Adrenal gland (tissue), 12 donors: ENCODE data around the gene ATG16L1. TPM values are rescaled to one million over a fixed set of nuclear protein-coding genes. Genes with fewer than 3 reads are reported as not detected.

ENCODE experiments used
- DNase-seq, 7 donors: peaks; one replicate each; pipeline ENCODE4 v3.0.0-alpha.2; 2019 to 2020
- H3K27ac ChIP-seq, 5 donors: fragments of 200-600 bp; sonication (generic) in 4 of 5; 1 replicate in 3 of 5; 2 replicates in 2 of 5; pipeline versions ENCODE4 v1.5.1 to v1.8.0; 2016 to 2020; ENCODE audit warnings: mild to moderate bottlenecking in 1 of 5
- H3K27me3 ChIP-seq: fragments of 200-600 bp; 2 replicates; pipeline ENCODE4 v1.8.0; 2021
- H3K36me3 ChIP-seq, 2 donors: fragments of 200-600 bp; replicated peaks in 1 of 2; 1 replicate in 1 of 2; 2 replicates in 1 of 2; pipeline versions ENCODE4 v1.5.1 to v1.8.0; 2018 to 2022
- H3K4me1 ChIP-seq, 2 donors: fragments of 200-600 bp; replicated peaks in 1 of 2; 1 replicate in 1 of 2; 2 replicates in 1 of 2; pipeline versions ENCODE4 v1.5.1 to v1.8.0; 2018 to 2021
- H3K4me3 ChIP-seq, 4 donors: fragments of 200-600 bp; sonication (generic) in 3 of 4; one replicate each; pipeline ENCODE4 v1.5.1; 2016 to 2018
- H3K9me3 ChIP-seq, 3 donors: fragments of 200-600 bp; sonication (generic) in 1 of 3; replicated peaks in 1 of 3; 1 replicate in 2 of 3; 2 replicates in 1 of 3; pipeline versions ENCODE4 v1.5.1 to v1.8.0; 2016 to 2021
- CTCF ChIP-seq, 6 experiments: fragments of 450-650 bp in 4 of 6; fragments of 200-600 bp in 2 of 6; sonication (generic) in 1 of 6; IDR thresholded peaks; 1 replicate in 5 of 6; 2 replicates in 1 of 6; pipeline versions ENCODE4 v1.5.1 to v1.8.0; 2016 to 2021; ENCODE audit warnings: antibody characterized with exemption in 6 of 6, mild to moderate bottlenecking in 2 of 6, moderate library complexity in 1 of 6
- POLR2A ChIP-seq, 2 donors: fragments of 450-650 bp; IDR thresholded peaks; one replicate each; pipeline ENCODE4 v1.6.1; 2017; ENCODE audit warnings: antibody characterized with exemption in 2 of 2, mild to moderate bottlenecking in 2 of 2, moderate library complexity in 1 of 2
- WGBS, 4 donors: extraction: QIAGEN DNeasy Blood & Tissue Kit in 2 of 4; methylation state at CpG; one replicate each; pipeline versions ENCODE4 v1.1.5 to v1.1.7; 2013 to 2017; 5-methylcytosine and 5-hydroxymethylcytosine counted together
- intact Hi-C, 2 donors: fragments of 100-400 bp; cut with DNase I; formaldehyde crosslinking; loops; one replicate each; pipeline versions ENCODE4 v1.14.1 to v1.15.0; 2022 to 2023
- polyA plus RNA-seq, 3 donors: library from polyadenylated mRNA; stranded (reverse); fragments of 200-250 nt in 2 of 3; fragments of 350-450 nt in 1 of 3; fragmentation: Illumina TruSeq in 1 of 3; extraction: RNeasy Lipid Tissue Mini Kit (QIAGEN cat#74804) in 1 of 3; gene quantifications; one replicate each; pipeline ENCODE4 v1.2.3, GENCODE V29; 2013 to 2014
- total RNA-seq, 9 donors: library from RNA; depleted of rRNA in 4 of 9; stranded (reverse); fragments of >200 nt in 4 of 9; fragments of 120-200 nt in 1 of 9; fragmentation: NEBNext Ultra II Directional in 1 of 9; extraction: Animal tissue kit (Norgen Biotek cat#: 25700) in 1 of 9; gene quantifications; one replicate each; pipeline versions ENCODE4 v1.1.0 to v1.2.4, GENCODE V29; 2013 to 2023
- donor health status: healthy with polysubstance abuse.
- donor health status: Bipolar disorder and iron deficiency.
- donor health status: DM: yes; HTN: yes; CAD: no.
- donor health status: DM: no; HTN: no; CAD: no.
- donor health status: DM: no; HTN: no; CAD: no.
- donor health status: DM: yes; HTN: yes; CAD: no.

ATG16L1 gene
- total and polyA plus RNA-seq, 12 donors = 10.0 to 37.7 (median 22.1) TPM

GRCh38 chr2:233278921-233279320, 27.4 kb downstream of the ATG16L1 start:
- Histone ChIP-seq H3K4me1 (no peaks in the 10 kb centered on the region), H3K4me3 (no peak overlapping the region), H3K27ac (no peak overlapping the region), H3K36me3 (peaks cover 0 to 88% of the 10 kb centered on the region in 2 donors), H3K9me3 (no peaks in the 10 kb centered on the region), H3K27me3 (no peaks in the 10 kb centered on the region)
- TF ChIP-seq POLR2A (IDR thresholded peaks at IDR 0.05) (no peak), CTCF (IDR thresholded peaks at IDR 0.05) (no peak)
- WGBS, 4 donors = 93 to 96% (median 95%) methylated on average over 2 of the region's 2 CpGs
- no peak for DNase-seq
- intact Hi-C loops = no loop called here

- Histone ChIP-seq H3K36me3 (peaks cover 0 to 79% of the 10 kb centered on the region in 2 donors), H3K9me3 (no peaks in the 10 kb centered on the region), H3K4me1 (no peaks in the 10 kb centered on the region), H3K27ac (no peak overlapping the region), H3K4me3 (no peak overlapping the region), H3K27me3 (no peaks in the 10 kb centered on the region)
- WGBS, 4 donors = 85 to 94% (median 87%) methylated on average over 4 of the region's 4 CpGs
- intact Hi-C loops = no loop called here
- DNase-seq = no peak
- TF ChIP-seq POLR2A (IDR thresholded peaks at IDR 0.05) = no peak
- no peak for TF ChIP-seq CTCF (IDR thresholded peaks at IDR 0.05)
Measured at GRCh38 chr2:233280114-233280693, 28.7 kb downstream of the ATG16L1 start.

- Histone ChIP-seq H3K9me3 (no peaks in the 10 kb centered on the region), H3K4me3 (no peak overlapping the region), H3K27me3 (no peaks in the 10 kb centered on the region), H3K36me3 (peaks cover 0 to 78% of the 10 kb centered on the region in 2 donors), H3K4me1 (no peaks in the 10 kb centered on the region), H3K27ac (no peak overlapping the region)
- intact Hi-C loops = no loop called here
- DNase-seq = no peak
- 87 to 94% (median 91%) methylated on average over 4 of the region's 4 CpGs for WGBS, 4 donors
- no peak for TF ChIP-seq CTCF (IDR thresholded peaks at IDR 0.05)
- TF ChIP-seq POLR2A (IDR thresholded peaks at IDR 0.05) = no peak
Measured at GRCh38 chr2:233281553-233281952, 30.1 kb downstream of the ATG16L1 start.

GRCh38 chr2:233281992-233282603, 30.6 kb downstream of the ATG16L1 start:
- H3K36me3 ChIP-seq = peaks cover 0 to 78% of the 10 kb centered on the region in 2 donors
- H3K4me3 ChIP-seq = no peak overlapping the region
- no peaks in the 10 kb centered on the region for H3K9me3 ChIP-seq
- TF ChIP-seq CTCF (IDR thresholded peaks at IDR 0.05) (no peak), POLR2A (IDR thresholded peaks at IDR 0.05) (no peak)
- no peak overlapping the region for H3K27ac ChIP-seq
- 91 to 95% (median 94%) methylated on average over 6 of the region's 6 CpGs for WGBS, 4 donors
- H3K4me1 ChIP-seq = no peaks in the 10 kb centered on the region
- no peak for DNase-seq
- intact Hi-C loops = no loop called here
- H3K27me3 ChIP-seq = no peaks in the 10 kb centered on the region
